GM21529 (cell line): ENCODE data around the gene MIEF2.
A peak's percentile ranks its signal among the peaks of the same experiment; 100 is the strongest.
"Not testable (repeated sequence)": the region's sequence is repeated elsewhere in the genome, so short reads cannot be mapped to it uniquely, and the experiment has no call there.

ENCODE experiments used
- ATAC-seq: cut with Tn5 transposase; IDR thresholded peaks from one replicate; pipeline ENCODE4 v1.9.1; 2021; ENCODE audit not compliant: unreplicated experiment

MIEF2 gene

GRCh38 chr17:18280766-18281371, 20.4 kb downstream of the MIEF2 start:
- ATAC-seq, result no peak

- no peak for ATAC-seq
Observed at GRCh38 chr17:18281788-18282187, 21.3 kb downstream of the MIEF2 start.

- ATAC-seq, result no peak
Observed at GRCh38 chr17:18285296-18285695, 24.8 kb downstream of the MIEF2 start.

- ATAC-seq, result no peak
Observed at GRCh38 chr17:18291718-18292540, 31.5 kb downstream of the MIEF2 start.

- not testable (repeated sequence) for ATAC-seq
Observed at GRCh38 chr17:18298061-18298460, 37.6 kb downstream of the MIEF2 start.

- no peak for ATAC-seq
Observed at GRCh38 chr17:18300725-18301480, 40.4 kb downstream of the MIEF2 start.

- ATAC-seq, result not testable (repeated sequence)
Observed at GRCh38 chr17:18303206-18303605, 42.7 kb downstream of the MIEF2 start.

- ATAC-seq, result no peak
Observed at GRCh38 chr17:18309202-18309601, 48.7 kb downstream of the MIEF2 start.

- ATAC-seq, result peak; percentile 25
Observed at GRCh38 chr17:18314059-18314730, 53.7 kb downstream of the MIEF2 start.

- peak; percentile 78 for ATAC-seq
Observed at GRCh38 chr17:18314731-18315561, 54.5 kb downstream of the MIEF2 start, which contains the start of the genes SMCR8 and TOP3A. TSS of gene SMCR8 (plus strand) at chr17:18315293. CDS start at chr17:18315790, 497 bp downstream. TSS of gene TOP3A (minus strand) at chr17:18314994. CDS start at chr17:18314778, 216 bp downstream.

- no peak for ATAC-seq
Observed at GRCh38 chr17:18315562-18315922, 55.1 kb downstream of the MIEF2 start.

- ATAC-seq, result no peak
Observed at GRCh38 chr17:18315961-18316360, 55.5 kb downstream of the MIEF2 start.
